ENCODE results near the gene USP40.
A peak's percentile ranks its signal among the peaks of the same experiment; 100 is the strongest.
"Not testable (repeated sequence)": the region's sequence is repeated elsewhere in the genome, so short reads cannot be mapped to it uniquely, and the experiment has no call there.

The USP40 gene, protein sequence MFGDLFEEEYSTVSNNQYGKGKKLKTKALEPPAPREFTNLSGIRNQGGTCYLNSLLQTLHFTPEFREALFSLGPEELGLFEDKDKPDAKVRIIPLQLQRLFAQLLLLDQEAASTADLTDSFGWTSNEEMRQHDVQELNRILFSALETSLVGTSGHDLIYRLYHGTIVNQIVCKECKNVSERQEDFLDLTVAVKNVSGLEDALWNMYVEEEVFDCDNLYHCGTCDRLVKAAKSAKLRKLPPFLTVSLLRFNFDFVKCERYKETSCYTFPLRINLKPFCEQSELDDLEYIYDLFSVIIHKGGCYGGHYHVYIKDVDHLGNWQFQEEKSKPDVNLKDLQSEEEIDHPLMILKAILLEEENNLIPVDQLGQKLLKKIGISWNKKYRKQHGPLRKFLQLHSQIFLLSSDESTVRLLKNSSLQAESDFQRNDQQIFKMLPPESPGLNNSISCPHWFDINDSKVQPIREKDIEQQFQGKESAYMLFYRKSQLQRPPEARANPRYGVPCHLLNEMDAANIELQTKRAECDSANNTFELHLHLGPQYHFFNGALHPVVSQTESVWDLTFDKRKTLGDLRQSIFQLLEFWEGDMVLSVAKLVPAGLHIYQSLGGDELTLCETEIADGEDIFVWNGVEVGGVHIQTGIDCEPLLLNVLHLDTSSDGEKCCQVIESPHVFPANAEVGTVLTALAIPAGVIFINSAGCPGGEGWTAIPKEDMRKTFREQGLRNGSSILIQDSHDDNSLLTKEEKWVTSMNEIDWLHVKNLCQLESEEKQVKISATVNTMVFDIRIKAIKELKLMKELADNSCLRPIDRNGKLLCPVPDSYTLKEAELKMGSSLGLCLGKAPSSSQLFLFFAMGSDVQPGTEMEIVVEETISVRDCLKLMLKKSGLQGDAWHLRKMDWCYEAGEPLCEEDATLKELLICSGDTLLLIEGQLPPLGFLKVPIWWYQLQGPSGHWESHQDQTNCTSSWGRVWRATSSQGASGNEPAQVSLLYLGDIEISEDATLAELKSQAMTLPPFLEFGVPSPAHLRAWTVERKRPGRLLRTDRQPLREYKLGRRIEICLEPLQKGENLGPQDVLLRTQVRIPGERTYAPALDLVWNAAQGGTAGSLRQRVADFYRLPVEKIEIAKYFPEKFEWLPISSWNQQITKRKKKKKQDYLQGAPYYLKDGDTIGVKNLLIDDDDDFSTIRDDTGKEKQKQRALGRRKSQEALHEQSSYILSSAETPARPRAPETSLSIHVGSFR

GRCh38 chr2:233566141-233566956, at the start of gene USP40:
Gene USP40 (minus strand): TSS chr2:233566782. CDS start chr2:233565554, 1,228 bp downstream.
- DNase-seq (ENCODE audit: low read depth in 1 of 2, low spot score in 1 of 2): peak; percentile 19 to 30

DNA sequence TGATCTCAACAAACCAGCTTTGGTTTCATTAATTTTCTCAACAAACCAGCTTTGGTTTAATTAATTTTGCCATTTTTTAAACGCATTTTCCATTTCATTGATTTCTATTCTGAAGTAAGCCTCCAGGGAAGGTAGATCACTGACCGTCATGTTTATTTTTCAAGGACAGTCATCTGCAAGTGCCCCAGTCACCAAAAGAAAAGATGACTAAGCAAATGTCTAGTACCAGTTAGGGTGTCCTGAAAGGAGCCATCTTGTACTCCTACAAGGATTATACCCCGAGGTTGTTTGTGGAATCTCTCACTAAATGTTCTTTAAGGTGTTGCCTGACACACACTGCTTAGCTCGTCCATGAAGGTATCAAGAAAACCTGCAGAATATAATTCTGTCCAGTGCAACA, 44.7 kb upstream of the USP40 start:
- no peak for DNase-seq (ENCODE audit: low read depth in 1 of 2, low spot score in 1 of 2)

DNA sequence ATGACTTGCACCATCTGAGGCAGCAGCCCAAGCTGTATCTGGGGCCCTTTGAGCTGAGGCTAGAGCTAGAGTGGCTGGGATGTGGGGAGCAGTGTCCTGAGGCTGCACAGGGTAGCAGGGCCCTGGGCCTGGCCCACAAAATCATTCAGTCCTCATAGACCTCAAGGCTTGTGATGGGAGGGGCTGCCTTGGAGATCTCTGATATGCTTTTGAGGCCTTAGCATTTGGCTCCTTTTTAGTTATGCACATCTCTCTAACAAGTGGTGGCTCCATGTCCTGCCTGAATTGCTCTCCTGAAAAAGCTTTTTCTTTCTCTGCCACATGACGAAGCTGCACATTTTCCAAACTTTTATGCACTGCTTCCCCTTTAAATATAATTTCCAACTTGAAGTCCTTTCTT, 39.1 kb upstream of the USP40 start:
- no peak for DNase-seq (ENCODE audit: low read depth in 1 of 2, low spot score in 1 of 2)

GRCh38 chr2:233604826-233605225, 38.2 kb upstream of the USP40 start:
- DNase-seq (ENCODE audit: low read depth in 1 of 2, low spot score in 1 of 2): no peak

DNA sequence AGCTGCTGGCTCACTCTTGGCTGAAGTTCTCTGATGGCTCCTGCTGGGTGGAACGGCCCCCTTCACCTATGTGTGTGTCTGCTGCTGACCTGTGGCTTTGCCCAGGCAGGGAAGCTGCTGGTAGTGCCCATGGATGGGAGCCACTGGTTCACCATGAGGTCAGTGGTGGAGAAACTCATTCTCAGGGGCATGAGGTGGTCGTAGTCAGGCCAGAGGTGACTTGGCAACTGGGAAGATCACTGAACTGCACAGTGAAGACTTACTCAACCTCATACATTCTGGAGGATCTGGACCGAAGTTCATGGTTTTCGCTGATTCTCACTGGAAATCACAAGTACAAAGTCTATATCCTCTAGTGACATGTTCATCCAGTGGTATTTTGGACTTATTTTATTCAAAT, 36.9 kb upstream of the USP40 start:
- DNase-seq (ENCODE audit: low read depth in 1 of 2, low spot score in 1 of 2): no peak

GRCh38 chr2:233602076-233602475, 35.5 kb upstream of the USP40 start:
- DNase-seq (ENCODE audit: low read depth in 1 of 2, low spot score in 1 of 2): no peak

DNA sequence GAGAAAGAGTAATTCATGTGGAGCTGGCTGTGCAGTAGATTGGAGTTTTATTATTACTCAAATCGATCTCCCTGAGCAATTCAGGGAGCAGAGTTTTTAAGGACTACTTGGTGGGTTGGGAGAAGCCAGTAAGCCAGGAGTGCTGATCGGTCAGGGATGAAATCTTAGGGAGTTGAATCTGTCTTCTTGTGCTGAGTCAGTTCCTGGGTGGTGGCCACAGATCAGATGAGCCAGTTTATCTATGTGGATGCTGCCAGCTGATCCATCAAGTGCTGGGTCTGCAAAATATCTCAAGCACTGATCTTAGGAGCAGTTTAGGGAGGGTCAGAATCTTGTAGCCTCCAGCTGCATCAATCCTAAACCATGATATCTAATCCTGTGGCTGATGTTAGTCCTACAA, 33.8 kb upstream of the USP40 start:
- DNase-seq (ENCODE audit: low read depth in 1 of 2, low spot score in 1 of 2): no peak

- no peak for DNase-seq (ENCODE audit: low read depth in 1 of 2, low spot score in 1 of 2)
Measured at GRCh38 chr2:233598952-233599351, 32.4 kb upstream of the USP40 start.

- DNase-seq (ENCODE audit: low read depth in 1 of 2, low spot score in 1 of 2): no peak
Measured at GRCh38 chr2:233597522-233597921, 30.9 kb upstream of the USP40 start.

DNA sequence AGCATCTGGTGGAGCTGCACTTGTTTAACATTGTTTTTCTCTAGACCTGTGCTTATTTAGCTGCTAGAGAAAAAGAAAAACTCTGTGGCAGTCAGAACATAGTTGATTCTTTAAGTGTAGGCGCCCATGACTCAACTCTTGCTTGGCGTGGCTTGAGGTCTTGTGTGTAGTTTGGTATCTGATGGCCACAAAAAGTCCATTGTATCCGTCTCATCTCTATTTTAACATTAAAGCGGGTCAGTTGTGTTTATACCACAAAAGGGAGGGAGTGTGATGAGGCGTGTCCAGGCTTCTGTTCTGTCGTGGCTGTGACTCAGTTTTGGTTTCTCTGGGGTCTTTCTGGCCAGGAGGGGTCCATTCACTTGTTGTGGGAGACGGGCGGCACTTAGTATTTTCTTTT, 26.6 kb upstream of the USP40 start:
- no peak for DNase-seq (ENCODE audit: low read depth in 1 of 2, low spot score in 1 of 2)

DNA sequence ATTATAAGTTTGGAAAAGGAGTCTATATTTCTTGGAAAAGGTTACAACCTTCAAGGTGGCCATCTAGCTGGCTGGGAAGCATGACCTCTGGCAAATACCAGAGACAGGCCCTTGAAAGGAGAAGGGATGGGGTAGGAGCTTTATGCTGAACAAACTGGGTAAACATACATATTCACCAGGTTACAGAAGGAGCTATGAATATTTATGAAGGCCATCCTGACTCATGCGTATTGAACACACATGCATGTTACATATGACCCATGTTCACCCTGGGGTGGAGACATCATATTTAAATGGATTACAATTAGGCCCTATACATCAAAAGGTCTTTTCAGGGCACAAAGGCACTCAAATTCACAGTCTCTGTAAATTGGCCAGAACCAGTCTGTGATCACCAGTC, 26.1 kb upstream of the USP40 start:
- DNase-seq (ENCODE audit: low read depth in 1 of 2, low spot score in 1 of 2): not testable (repeated sequence)

GRCh38 chr2:233588400-233588799, 21.8 kb upstream of the USP40 start:
- no peak for DNase-seq (ENCODE audit: low read depth in 1 of 2, low spot score in 1 of 2)

GRCh38 chr2:233584210-233584609, 17.6 kb upstream of the USP40 start:
- no peak for DNase-seq (ENCODE audit: low read depth in 1 of 2, low spot score in 1 of 2)

GRCh38 chr2:233583217-233583965, 16.8 kb upstream of the USP40 start:
- not testable (repeated sequence) for DNase-seq (ENCODE audit: low read depth in 1 of 2, low spot score in 1 of 2)

DNA sequence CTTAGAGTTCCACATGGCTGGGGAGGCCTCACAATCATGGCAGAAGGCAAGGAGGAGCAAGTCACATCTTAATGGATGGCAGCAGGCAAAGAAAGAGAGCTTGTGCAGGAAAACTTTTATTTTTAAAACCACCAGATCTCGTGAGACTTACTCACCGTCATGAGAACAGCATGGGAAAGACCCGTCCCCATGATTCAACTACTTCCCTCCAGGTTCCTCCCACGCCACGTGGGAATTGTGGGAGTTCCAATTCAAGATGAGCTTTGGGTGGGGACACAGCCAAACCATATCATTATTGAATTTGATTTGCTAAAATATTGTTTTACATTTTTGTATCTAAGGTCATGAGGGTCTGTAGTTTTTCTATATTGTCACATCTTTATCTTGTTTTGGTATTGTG, 10.8 kb upstream of the USP40 start:
- DNase-seq (ENCODE audit: low read depth in 1 of 2, low spot score in 1 of 2): not testable (repeated sequence)

DNA sequence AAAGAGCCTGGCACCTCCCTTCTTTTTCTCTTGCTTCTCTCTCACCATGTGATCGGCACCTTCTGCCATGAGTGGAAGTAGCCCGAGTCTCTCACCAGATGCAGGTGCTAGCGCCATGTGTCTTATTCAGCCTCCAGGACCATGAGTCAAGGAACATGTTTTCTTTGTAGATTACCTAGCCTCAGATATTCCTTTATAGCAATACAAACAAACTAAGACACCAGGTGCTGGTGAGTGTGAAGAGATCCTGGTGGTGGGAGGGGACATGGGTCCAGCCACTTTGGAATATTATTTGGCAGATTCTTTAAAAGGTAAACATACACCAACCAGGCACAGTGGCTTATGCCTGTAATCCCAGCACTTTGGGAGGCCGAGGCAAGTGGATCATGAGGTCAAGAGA, 5.9 kb upstream of the USP40 start:
- DNase-seq (ENCODE audit: low read depth in 1 of 2, low spot score in 1 of 2): no peak

DNA sequence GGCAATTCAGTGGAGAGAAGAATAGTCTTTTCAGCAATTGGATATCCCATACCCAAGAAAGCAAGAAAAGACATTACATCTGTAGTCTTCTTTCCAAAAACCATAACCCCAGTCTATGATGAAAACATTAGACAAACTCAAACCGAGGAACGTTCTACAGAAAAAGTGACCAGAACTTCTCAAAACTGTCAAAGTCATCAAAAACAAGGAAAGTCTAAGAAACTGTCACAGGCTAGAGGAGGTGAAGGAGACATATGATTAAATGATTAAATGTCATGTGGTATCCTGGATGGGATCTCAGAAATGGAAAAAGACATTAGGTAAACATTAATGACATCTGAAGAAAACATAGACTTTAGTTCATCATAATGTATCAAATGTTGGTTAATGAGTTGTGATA, 4.9 kb upstream of the USP40 start:
- DNase-seq (ENCODE audit: low read depth in 1 of 2, low spot score in 1 of 2): no peak

DNA sequence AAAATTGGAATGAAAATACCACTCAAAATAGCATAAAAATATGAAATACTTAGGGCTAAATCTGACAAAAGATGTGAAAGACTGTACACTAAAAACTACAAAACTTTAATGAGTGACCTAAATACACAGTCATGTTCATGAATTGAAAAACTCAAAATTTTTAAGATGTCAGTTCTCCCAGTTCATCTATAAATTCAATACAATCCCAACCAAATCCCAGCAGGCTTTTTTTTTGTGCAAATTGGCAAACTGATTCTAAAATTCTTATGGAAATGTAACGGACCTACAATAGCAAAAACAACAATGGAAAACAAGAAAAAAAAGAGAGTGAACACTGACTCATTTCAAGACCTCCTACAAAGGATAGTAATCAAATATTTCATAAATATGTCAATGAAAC, 4.4 kb upstream of the USP40 start:
- DNase-seq (ENCODE audit: low read depth in 1 of 2, low spot score in 1 of 2): no peak

GRCh38 chr2:233565685-233566140, 869 bp downstream of the USP40 start:
- DNase-seq (ENCODE audit: low read depth in 1 of 2, low spot score in 1 of 2): no peak
